Lung (tissue), 12 donors: ENCODE results near the gene PABPC3. TPM values are rescaled to one million over a fixed set of nuclear protein-coding genes. Genes with fewer than 3 reads are reported as not detected.

Source experiments
- ATAC-seq: fragments of 200-7000 bp; cut with Tn5 transposase; one replicate; pipeline ENCODE4 v1.9.1; 2020; ENCODE audit warnings: moderate number of reproducible peaks; ENCODE audit not compliant: insufficient read depth, low FRiP score
- DNase-seq, 3 donors: peaks; one replicate each; pipeline ENCODE4 v3.0.0-alpha.2; 2013 to 2017
- H3K27ac ChIP-seq, 2 donors: one replicate each; pipeline ENCODE4 v1.5.1; 2013; ENCODE audit warnings: mild to moderate bottlenecking in 2 of 2, moderate library complexity in 2 of 2, control low read depth in 1 of 2, inconsistent platforms in 1 of 2, low read depth in 1 of 2, low read length in 1 of 2
- H3K27me3 ChIP-seq, 3 donors: one replicate each; pipeline ENCODE4 v1.5.1; 2013; ENCODE audit warnings: low read length in 2 of 3; ENCODE audit not compliant: control insufficient read depth in 3 of 3, insufficient read depth in 3 of 3
- H3K36me3 ChIP-seq, 4 donors: one replicate each; pipeline ENCODE4 v1.5.1; 2013; ENCODE audit warnings: low read length in 4 of 4, mild to moderate bottlenecking in 1 of 4, moderate library complexity in 1 of 4; ENCODE audit not compliant: control insufficient read depth in 4 of 4, insufficient read depth in 4 of 4
- H3K4me1 ChIP-seq, 5 donors: one replicate each; pipeline ENCODE4 v1.5.1; 2013; ENCODE audit warnings: low read length in 5 of 5, mild to moderate bottlenecking in 2 of 5, moderate library complexity in 1 of 5; ENCODE audit not compliant: control insufficient read depth in 5 of 5, insufficient read depth in 5 of 5
- H3K4me3 ChIP-seq: one replicate; pipeline ENCODE4 v1.5.1; 2013; ENCODE audit warnings: mild to moderate bottlenecking, control low read depth, moderate library complexity
- H3K9ac ChIP-seq, 2 donors: one replicate each; pipeline ENCODE4 v1.5.1; 2013; ENCODE audit warnings: low read length in 2 of 2, control low read depth in 1 of 2; ENCODE audit not compliant: insufficient read depth in 1 of 2
- H3K9me3 ChIP-seq, 4 donors: one replicate each; pipeline ENCODE4 v1.5.1; 2013; ENCODE audit warnings: low read length in 3 of 4, mild to moderate bottlenecking in 1 of 4, moderate library complexity in 1 of 4; ENCODE audit not compliant: control insufficient read depth in 4 of 4, insufficient read depth in 3 of 4
- CTCF ChIP-seq: IDR thresholded peaks from 2 replicates; pipeline ENCODE4 v1.5.1; 2012; ENCODE audit warnings: mild to moderate bottlenecking; ENCODE audit errors: control extremely low read depth, extremely low read depth
- WGBS, 2 donors: extraction: QIAGEN DNeasy Blood & Tissue Kit; methylation state at CpG; one replicate each; pipeline ENCODE4 v1.1.7; 2013; 5-methylcytosine and 5-hydroxymethylcytosine counted together
- polyA plus RNA-seq, 2 donors: library from polyadenylated mRNA; stranded (reverse); fragments of 200-250 nt; gene quantifications; one replicate each; pipeline ENCODE4 v1.2.1, GENCODE V29; 2013
- total RNA-seq, 2 donors: library from RNA; depleted of rRNA in 1 of 2; stranded (reverse); fragments of >200 nt in 1 of 2; gene quantifications; one replicate each; pipeline ENCODE4 v1.2.1, GENCODE V29; 2014 to 2021
- donor health status: control.
- donor health status: control.
- donor health status: Bipolar disorder and iron deficiency.
- donor health status: healthy.
- donor health status: DM: yes; HTN: yes; CAD: no.

Gene PABPC3
- total and polyA plus RNA-seq, 4 donors, result 0.02 to 0.51 (median 0.14) TPM

GRCh38 chr13:25097426-25097825 is 1.5 kb downstream of the PABPC3 start:
- H3K4me3 ChIP-seq, result no peak overlapping the region
- H3K27ac ChIP-seq, result no peak overlapping the region
- ATAC-seq (no peak), DNase-seq (no peak)
- no peaks in the 10 kb centered on the region for H3K36me3 ChIP-seq
- peaks cover 0 to 6% (median 0%) of the 10 kb centered on the region in 3 donors for H3K27me3 ChIP-seq
- H3K9ac ChIP-seq, result no peak overlapping the region
- WGBS, 2 donors, result 91 to 94% methylated on average over 13 of the region's 13 CpGs
- no peaks in the 10 kb centered on the region for H3K4me1 ChIP-seq
- no peak for TF ChIP-seq CTCF
- H3K9me3 ChIP-seq, result peaks cover 0 to 7% (median 0%) of the 10 kb centered on the region in 4 donors

- 95% methylated on average over 2 of the region's 2 CpGs for WGBS, 2 donors
- H3K4me3 ChIP-seq, result no peak overlapping the region
- no peaks in the 10 kb centered on the region for H3K4me1 ChIP-seq
- no peaks in the 10 kb centered on the region for H3K36me3 ChIP-seq
- no peak overlapping the region for H3K27ac ChIP-seq
- DNase-seq, result no peak
- H3K9me3 ChIP-seq, result no peaks in the 10 kb centered on the region
- H3K27me3 ChIP-seq, result no peaks in the 10 kb centered on the region
- no peak overlapping the region for H3K9ac ChIP-seq
- ATAC-seq, result no peak
- TF ChIP-seq CTCF, result no peak
Observed at GRCh38 chr13:25103711-25104110, 7.8 kb downstream of the PABPC3 start.

- no peak for TF ChIP-seq CTCF
- Histone ChIP-seq H3K4me1 (peaks cover 0 to 2% (median 0%) of the 10 kb centered on the region in 5 donors), H3K9ac (no peak overlapping the region), H3K9me3 (no peaks in the 10 kb centered on the region), H3K27me3 (peaks cover 0 to 8% (median 3%) of the 10 kb centered on the region in 3 donors), H3K36me3 (no peaks in the 10 kb centered on the region), H3K27ac (no peak overlapping the region), H3K4me3 (no peak overlapping the region)
- no peak for ATAC-seq
- WGBS, 2 donors, result 91% methylated on average over 5 of the region's 5 CpGs
- no peak for DNase-seq
Observed at GRCh38 chr13:25109341-25109740, 13.4 kb downstream of the PABPC3 start.

- no peaks in the 10 kb centered on the region for H3K36me3 ChIP-seq
- DNase-seq (no peak), ATAC-seq (no peak)
- H3K9me3 ChIP-seq, result no peaks in the 10 kb centered on the region
- H3K27me3 ChIP-seq, result peaks cover 0 to 8% (median 3%) of the 10 kb centered on the region in 3 donors
- H3K27ac ChIP-seq, result no peak overlapping the region
- TF ChIP-seq CTCF, result no peak
- WGBS, 2 donors, result 72 to 79% methylated on average over 1 of the region's 1 CpG
- H3K9ac ChIP-seq, result no peak overlapping the region
- peaks cover 0 to 3% (median 0%) of the 10 kb centered on the region in 5 donors for H3K4me1 ChIP-seq
- H3K4me3 ChIP-seq, result no peak overlapping the region
Observed at GRCh38 chr13:25110956-25111584, 15.1 kb downstream of the PABPC3 start.
